ENCODE measurements around the gene PPFIA2. TPM values are rescaled to one million over a fixed set of nuclear protein-coding genes. Genes with fewer than 3 reads are reported as not detected.

PPFIA2 gene
- total RNA-seq, 4 donors from 2014 or later = 1.5 to 4.3 (median 2.5) TPM

DNA sequence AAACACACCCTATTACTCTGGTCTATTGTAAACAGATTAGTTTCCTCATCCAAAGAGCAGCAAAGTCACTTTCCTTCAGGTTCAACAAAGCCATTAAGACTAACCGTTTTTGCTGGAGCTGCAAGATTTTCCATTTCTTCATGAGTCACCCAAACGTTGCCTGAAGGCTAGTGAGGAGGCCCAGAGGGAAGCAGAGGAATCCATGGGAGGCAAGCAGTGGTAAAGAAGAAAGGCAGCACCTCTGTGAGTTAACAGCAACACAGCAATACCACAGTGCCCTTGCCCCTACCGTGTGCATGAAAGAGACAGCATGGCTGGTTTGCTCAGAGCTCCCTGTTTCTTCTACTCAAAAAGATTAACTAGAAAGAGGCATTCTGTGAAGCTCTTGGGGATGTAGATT, 475.0 kb downstream of the PPFIA2 start:
- TF ChIP-seq, protein P1, sequence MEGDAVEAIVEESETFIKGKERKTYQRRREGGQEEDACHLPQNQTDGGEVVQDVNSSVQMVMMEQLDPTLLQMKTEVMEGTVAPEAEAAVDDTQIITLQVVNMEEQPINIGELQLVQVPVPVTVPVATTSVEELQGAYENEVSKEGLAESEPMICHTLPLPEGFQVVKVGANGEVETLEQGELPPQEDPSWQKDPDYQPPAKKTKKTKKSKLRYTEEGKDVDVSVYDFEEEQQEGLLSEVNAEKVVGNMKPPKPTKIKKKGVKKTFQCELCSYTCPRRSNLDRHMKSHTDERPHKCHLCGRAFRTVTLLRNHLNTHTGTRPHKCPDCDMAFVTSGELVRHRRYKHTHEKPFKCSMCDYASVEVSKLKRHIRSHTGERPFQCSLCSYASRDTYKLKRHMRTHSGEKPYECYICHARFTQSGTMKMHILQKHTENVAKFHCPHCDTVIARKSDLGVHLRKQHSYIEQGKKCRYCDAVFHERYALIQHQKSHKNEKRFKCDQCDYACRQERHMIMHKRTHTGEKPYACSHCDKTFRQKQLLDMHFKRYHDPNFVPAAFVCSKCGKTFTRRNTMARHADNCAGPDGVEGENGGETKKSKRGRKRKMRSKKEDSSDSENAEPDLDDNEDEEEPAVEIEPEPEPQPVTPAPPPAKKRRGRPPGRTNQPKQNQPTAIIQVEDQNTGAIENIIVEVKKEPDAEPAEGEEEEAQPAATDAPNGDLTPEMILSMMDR (IDR thresholded peaks at IDR 0.05; ENCODE audit: low read depth) = no peak

DNA sequence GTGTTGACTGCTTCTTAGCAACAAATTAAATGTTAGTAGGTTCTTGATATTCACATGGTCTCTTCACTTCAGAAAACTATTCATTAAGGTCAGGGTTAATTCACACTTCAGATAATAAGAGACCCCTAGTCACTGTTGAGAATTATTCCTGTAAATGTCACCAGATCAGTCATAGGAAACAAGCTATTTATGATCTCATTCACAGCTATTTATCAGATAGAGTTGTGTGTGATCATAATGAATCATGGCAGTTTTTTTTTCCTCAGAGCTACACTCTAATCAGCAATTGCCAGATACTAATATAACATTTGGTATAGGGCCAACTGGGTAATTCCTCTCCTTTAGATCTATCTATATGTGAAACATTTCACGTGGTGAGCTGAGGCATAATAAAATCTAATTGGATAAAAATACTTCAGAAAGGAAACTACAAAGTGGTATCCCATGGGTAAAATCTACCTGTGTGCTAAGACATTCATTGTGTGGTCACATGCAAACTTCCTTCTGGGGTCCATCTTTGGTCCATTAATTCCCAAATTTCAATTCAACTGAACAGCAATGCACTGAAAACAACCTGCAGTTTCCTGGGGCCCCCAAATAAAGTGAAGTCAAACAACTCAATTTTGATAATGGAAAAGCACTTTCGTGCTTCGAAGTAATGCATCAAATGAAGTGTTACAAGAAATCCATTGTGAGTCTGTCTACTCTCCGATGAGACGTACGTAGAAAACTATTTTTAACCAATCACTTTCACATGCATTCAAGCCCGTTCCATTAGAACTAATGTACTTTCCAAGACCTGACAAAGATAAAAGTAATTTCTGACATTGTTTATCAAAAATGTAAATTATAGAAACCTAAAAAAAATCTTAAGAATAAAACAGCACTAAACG, 484.3 kb downstream of the PPFIA2 start:
- TF ChIP-seq, protein P1 (IDR thresholded peaks at IDR 0.05; ENCODE audit: low read depth) = no peak

DNA sequence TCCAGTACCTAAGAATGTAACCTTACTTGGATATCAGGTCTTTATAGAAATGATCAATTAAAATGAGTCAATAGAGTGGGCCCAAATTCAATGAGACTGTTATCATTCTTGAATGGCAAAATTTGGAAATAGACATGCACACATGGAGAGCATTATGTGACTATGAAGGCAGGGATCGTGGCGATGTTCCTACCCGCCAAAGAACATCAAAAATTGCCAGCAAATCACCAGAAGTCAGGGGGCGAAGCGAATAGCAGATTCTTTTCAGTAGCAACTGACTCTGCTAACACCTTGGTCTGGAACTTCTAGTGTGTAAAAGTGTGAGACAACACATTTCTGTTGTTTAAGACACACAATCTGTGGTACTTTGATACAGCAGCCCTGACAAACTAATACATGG, 488.8 kb downstream of the PPFIA2 start:
- TF ChIP-seq, protein P1 (IDR thresholded peaks at IDR 0.05; ENCODE audit: low read depth) = no peak

GRCh38 chr12:81263072-81263471, 496.1 kb downstream of the PPFIA2 start:
- TF ChIP-seq, protein P1 (IDR thresholded peaks at IDR 0.05; ENCODE audit: low read depth) = no peak

DNA sequence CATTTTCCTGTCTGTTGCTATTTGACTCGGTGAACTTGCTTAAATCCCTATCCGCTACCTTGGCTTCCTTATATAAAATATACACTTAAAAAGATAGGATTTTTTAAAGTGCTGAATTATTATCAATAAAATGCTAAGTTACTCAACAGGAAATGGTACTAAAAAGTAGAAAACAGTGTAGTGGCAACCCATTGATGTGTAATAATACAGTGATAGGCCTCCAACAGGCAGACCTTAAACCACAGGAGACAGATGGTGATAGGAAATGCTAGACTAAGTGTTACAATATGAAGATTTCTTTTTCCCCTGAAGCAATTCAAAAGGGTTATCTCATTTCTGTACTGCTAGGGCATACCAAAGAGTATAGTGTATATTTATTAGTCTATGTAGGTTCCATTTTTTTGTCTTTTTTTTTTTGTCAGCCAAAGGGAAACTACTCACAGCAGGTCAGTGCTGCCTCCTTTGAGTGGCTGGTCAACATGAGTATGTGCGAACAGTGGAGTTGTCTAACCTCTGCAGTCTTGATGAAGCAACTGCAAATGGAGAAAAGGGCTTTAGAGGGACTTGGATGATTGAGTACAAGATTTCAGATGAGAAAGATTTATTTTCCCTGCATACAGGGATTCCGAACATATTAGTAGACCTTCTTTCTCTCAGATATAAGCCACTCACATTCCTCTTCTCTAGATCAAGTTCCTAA, 497.5 kb downstream of the PPFIA2 start:
- TF ChIP-seq, protein P1 (IDR thresholded peaks at IDR 0.05; ENCODE audit: low read depth) = no peak

DNA sequence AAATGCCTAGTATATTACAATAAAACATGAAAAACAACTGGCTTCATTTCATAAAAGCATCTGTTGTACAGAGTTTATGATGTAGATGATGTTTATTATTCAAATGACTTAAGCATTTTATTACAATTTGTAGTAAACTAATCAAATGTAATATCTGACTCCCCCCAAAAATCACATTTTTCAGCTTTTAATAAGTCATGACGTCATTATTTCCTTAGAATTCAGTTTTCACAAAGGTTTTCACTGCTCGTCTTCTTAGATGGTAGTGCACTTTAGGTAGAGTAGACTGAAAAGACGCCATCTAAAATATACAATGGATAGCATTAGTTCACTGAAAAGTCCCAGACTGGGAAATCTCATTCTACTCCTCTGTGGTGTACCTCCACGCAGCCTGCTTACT, 499.8 kb downstream of the PPFIA2 start:
- TF ChIP-seq, protein P1 (IDR thresholded peaks at IDR 0.05; ENCODE audit: low read depth) = no peak

DNA sequence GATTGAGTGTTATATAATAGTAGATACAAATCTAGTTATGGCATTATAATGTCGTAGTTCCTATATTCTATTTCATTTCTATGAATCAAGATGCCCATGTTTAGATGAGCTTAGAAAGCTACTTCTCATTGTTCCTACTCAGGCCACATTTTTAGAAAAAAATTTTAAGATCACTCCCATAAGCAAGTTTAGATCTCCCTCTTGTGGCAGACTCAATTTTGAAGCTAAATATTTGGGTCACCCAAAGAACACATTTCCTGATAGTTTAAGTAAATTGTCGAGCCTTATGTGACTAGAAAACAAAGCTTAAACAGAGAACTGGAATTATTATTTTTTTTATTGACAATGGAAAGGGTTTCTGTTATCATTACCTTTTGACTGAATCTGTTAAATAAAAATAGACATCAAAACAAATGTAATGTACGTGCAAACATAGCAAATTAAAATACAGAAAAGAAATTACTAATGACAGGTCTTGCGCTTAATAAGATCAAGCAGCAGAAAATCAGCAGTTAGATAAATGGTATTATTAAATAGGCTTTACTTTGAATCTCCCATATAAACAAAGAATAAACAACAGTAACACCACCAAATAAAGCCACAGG, 501.1 kb downstream of the PPFIA2 start:
- TF ChIP-seq, protein P1 (IDR thresholded peaks at IDR 0.05; ENCODE audit: low read depth) = no peak

All from subcutaneous adipose tissue (tissue), 4 donors.